ENCODE measurements around the gene FSTL3. TPM values are rescaled to one million over a fixed set of nuclear protein-coding genes. Genes with fewer than 3 reads are reported as not detected.

Gene FSTL3
- total and polyA plus RNA-seq, 2 of the 13 experiments (the other 11 are each of a cell fraction or from before 2014, with no cell fraction given) = 13.5 to 15.6 TPM

GRCh38 chr19:660793-661426 lies 15.3 kb upstream of the FSTL3 start (continued):
- TF ChIP-seq, protein P1, sequence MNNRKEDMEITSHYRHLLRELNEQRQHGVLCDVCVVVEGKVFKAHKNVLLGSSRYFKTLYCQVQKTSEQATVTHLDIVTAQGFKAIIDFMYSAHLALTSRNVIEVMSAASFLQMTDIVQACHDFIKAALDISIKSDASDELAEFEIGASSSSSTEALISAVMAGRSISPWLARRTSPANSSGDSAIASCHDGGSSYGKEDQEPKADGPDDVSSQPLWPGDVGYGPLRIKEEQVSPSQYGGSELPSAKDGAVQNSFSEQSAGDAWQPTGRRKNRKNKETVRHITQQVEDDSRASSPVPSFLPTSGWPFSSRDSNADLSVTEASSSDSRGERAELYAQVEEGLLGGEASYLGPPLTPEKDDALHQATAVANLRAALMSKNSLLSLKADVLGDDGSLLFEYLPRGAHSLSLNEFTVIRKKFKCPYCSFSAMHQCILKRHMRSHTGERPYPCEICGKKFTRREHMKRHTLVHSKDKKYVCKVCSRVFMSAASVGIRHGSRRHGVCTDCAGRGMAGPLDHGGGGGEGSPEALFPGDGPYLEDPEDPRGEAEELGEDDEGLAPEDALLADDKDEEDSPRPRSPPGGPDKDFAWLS (CRISPR knock-in tag; IDR thresholded peaks at IDR 0.05; ENCODE audit: borderline replicate concordance) = no peak
- TF ChIP-seq KDM5B (CRISPR knock-in tag; IDR thresholded peaks at IDR 0.05; ENCODE audit: borderline replicate concordance) (peak; percentile 80), CAMTA2 (CRISPR knock-in tag; IDR thresholded peaks at IDR 0.05; ENCODE audit: borderline replicate concordance) (0 out of 2 replicates have a peak, but pooled peaks have one; percentile 16), MLX (CRISPR knock-in tag; IDR thresholded peaks at IDR 0.05) (peak; percentile 63; the same call in 1 of the 2 replicates), NR2F6 (IDR thresholded peaks at IDR 0.05) (peak; percentile 89), NR2F6 (CRISPR knock-in tag; IDR thresholded peaks at IDR 0.05) (peak; percentile 96), BATF2 (CRISPR knock-in tag; IDR thresholded peaks at IDR 0.05) (no peak), NCOA5 (CRISPR knock-in tag; IDR thresholded peaks at IDR 0.05) (no peak), DNMT3B (CRISPR knock-in tag; conservative IDR thresholded peaks at IDR 0.05) (no peak), PLRG1 (conservative IDR thresholded peaks at IDR 0.05) (no peak), RFX3 (CRISPR knock-in tag; IDR thresholded peaks at IDR 0.05) (no peak), GATAD2A (CRISPR knock-in tag; IDR thresholded peaks at IDR 0.05) (peak; percentile 95), PITX1 (CRISPR knock-in tag; IDR thresholded peaks at IDR 0.05) (peak; percentile 44; the same call in 1 of the 2 replicates), NCOR1 (IDR thresholded peaks at IDR 0.05; ENCODE audit: borderline replicate concordance, low read length) (peak; percentile 88), ZNF333 (CRISPR knock-in tag; IDR thresholded peaks at IDR 0.05; ENCODE audit: borderline replicate concordance) (no peak), YEATS2 (CRISPR knock-in tag; IDR thresholded peaks at IDR 0.05; ENCODE audit: borderline replicate concordance) (peak; percentile 58; the same call in 1 of the 2 replicates), RBM39 (IDR thresholded peaks at IDR 0.05; ENCODE audit: low read depth, low read length, poor library complexity, severe bottlenecking) (no peak), EP300 (IDR thresholded peaks at IDR 0.05; ENCODE audit: low read depth in 2 of 2, low read length in 2 of 2) (peak in 1 of 2 experiments; percentile 69; a peak in 2 of 4 replicates), EP300 (CRISPR knock-in tag; IDR thresholded peaks at IDR 0.05; ENCODE audit: borderline replicate concordance) (peak; percentile 76), SOX6 (IDR thresholded peaks at IDR 0.05) (no peak), SOX6 (CRISPR knock-in tag; IDR thresholded peaks at IDR 0.05) (peak; percentile 85), SCMH1 (CRISPR knock-in tag; IDR thresholded peaks at IDR 0.05; ENCODE audit: borderline replicate concordance) (no peak), FLYWCH1 (CRISPR knock-in tag; IDR thresholded peaks at IDR 0.05) (no peak), HMG20A (CRISPR knock-in tag; IDR thresholded peaks at IDR 0.05; ENCODE audit: borderline replicate concordance) (peak; percentile 85; the same call in 1 of the 2 replicates)
- TF ChIP-seq, protein P2, sequence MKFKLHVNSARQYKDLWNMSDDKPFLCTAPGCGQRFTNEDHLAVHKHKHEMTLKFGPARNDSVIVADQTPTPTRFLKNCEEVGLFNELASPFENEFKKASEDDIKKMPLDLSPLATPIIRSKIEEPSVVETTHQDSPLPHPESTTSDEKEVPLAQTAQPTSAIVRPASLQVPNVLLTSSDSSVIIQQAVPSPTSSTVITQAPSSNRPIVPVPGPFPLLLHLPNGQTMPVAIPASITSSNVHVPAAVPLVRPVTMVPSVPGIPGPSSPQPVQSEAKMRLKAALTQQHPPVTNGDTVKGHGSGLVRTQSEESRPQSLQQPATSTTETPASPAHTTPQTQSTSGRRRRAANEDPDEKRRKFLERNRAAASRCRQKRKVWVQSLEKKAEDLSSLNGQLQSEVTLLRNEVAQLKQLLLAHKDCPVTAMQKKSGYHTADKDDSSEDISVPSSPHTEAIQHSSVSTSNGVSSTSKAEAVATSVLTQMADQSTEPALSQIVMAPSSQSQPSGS (CRISPR knock-in tag; IDR thresholded peaks at IDR 0.05) = peak; percentile 75
- TF ChIP-seq, protein P3, sequence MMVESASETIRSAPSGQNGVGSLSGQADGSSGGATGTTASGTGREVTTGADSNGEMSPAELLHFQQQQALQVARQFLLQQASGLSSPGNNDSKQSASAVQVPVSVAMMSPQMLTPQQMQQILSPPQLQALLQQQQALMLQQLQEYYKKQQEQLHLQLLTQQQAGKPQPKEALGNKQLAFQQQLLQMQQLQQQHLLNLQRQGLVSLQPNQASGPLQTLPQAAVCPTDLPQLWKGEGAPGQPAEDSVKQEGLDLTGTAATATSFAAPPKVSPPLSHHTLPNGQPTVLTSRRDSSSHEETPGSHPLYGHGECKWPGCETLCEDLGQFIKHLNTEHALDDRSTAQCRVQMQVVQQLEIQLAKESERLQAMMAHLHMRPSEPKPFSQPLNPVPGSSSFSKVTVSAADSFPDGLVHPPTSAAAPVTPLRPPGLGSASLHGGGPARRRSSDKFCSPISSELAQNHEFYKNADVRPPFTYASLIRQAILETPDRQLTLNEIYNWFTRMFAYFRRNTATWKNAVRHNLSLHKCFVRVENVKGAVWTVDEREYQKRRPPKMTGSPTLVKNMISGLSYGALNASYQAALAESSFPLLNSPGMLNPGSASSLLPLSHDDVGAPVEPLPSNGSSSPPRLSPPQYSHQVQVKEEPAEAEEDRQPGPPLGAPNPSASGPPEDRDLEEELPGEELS (CRISPR knock-in tag; IDR thresholded peaks at IDR 0.05) = peak; percentile 81

All from HepG2 (cell line).